OCI-LY1 (cell line): ENCODE data around the gene ATP1A3.

Source experiments
- H2AFZ ChIP-seq: fragments of 200-600 bp; sonication (generic), shearing (Covaris generic); 2 replicates; pipeline ENCODE4 v1.6.0; 2014; ENCODE audit warnings: antibody characterized with exemption, mild to moderate bottlenecking, low read length
- H3F3A ChIP-seq: fragments of 200-600 bp; sonication (generic), shearing (Covaris generic); 2 replicates; pipeline ENCODE4 v1.6.0; 2014; ENCODE audit warnings: mild to moderate bottlenecking, antibody characterized with exemption, low read length, moderate library complexity; ENCODE audit not compliant: insufficient read depth
- H3K27ac ChIP-seq: fragments of 200-600 bp; sonication (generic); 2 replicates; pipeline ENCODE4 v1.5.1; 2014; ENCODE audit warnings: low read length, mixed run types, mild to moderate bottlenecking, low read depth; ENCODE audit not compliant: poor library complexity, severe bottlenecking
- H3K27me3 ChIP-seq: fragments of 200-600 bp; sonication (generic); 2 replicates; pipeline ENCODE4 v1.6.0; 2014; ENCODE audit warnings: antibody characterized with exemption, mild to moderate bottlenecking, low read length, moderate library complexity; ENCODE audit not compliant: insufficient read depth
- H3K36me3 ChIP-seq: fragments of 200-600 bp; sonication (generic); 2 replicates; pipeline ENCODE4 v1.6.1; 2014; ENCODE audit warnings: mild to moderate bottlenecking, antibody characterized with exemption, low read length, moderate library complexity, mixed read lengths; ENCODE audit not compliant: insufficient read depth
- H3K4me1 ChIP-seq: fragments of 200-600 bp; sonication (generic); 2 replicates; pipeline ENCODE4 v1.5.1; 2014; ENCODE audit warnings: mild to moderate bottlenecking, low read length, moderate library complexity; ENCODE audit not compliant: insufficient read depth, severe bottlenecking
- H3K4me2 ChIP-seq: fragments of 200-600 bp; sonication (generic), shearing (Covaris generic); 2 replicates; pipeline ENCODE4 v1.6.1; 2014; ENCODE audit warnings: low read length
- H3K4me3 ChIP-seq: fragments of 200-600 bp; sonication (generic); 2 replicates; pipeline ENCODE4 v1.5.1; 2014; ENCODE audit warnings: low read length, low read depth, mild to moderate bottlenecking, mixed read lengths; ENCODE audit not compliant: poor library complexity, severe bottlenecking
- H3K79me2 ChIP-seq: fragments of 200-600 bp; shearing (Covaris generic); 2 replicates; pipeline ENCODE4 v1.6.1; 2016; ENCODE audit warnings: mixed run types, low read length, mixed read lengths; ENCODE audit not compliant: insufficient read depth
- H3K9ac ChIP-seq: fragments of 200-600 bp; sonication (generic), shearing (Covaris generic); 2 replicates; pipeline ENCODE4 v1.6.1; 2014; ENCODE audit warnings: mild to moderate bottlenecking, low read length, mixed read lengths
- H3K9me2 ChIP-seq: fragments of 200-600 bp; sonication (generic), shearing (Covaris generic); 2 replicates; pipeline ENCODE4 v1.6.1; 2014; ENCODE audit warnings: low read depth, mild to moderate bottlenecking, low read length, mixed read lengths
- H3K9me3 ChIP-seq: fragments of 200-600 bp; shearing (Covaris generic); 2 replicates; pipeline ENCODE4 v1.6.1; 2014; ENCODE audit warnings: low read length, mixed read lengths
- H4K20me1 ChIP-seq: fragments of 200-600 bp; sonication (generic), shearing (Covaris generic); 2 replicates; pipeline ENCODE4 v1.6.0; 2016; ENCODE audit warnings: mild to moderate bottlenecking, low read length; ENCODE audit not compliant: insufficient read depth
- EZH2 ChIP-seq: fragments of 200-600 bp; sonication (generic), shearing (Covaris generic); IDR thresholded peaks from 2 replicates; pipeline ENCODE4 v1.8.0; 2017; ENCODE audit warnings: borderline replicate concordance, mixed run types, mild to moderate bottlenecking, antibody characterized with exemption, low read length, moderate library complexity, mixed read lengths
- TF ChIP-seq, protein P1 (sequence below): fragments of 200-600 bp; sonication (generic), shearing (Covaris generic); IDR thresholded peaks from 2 replicates; pipeline ENCODE4 v1.5.1; 2017; ENCODE audit warnings: mild to moderate bottlenecking, antibody characterized with exemption, low read length, moderate library complexity, mixed read lengths

ATP1A3 gene

GRCh38 chr19:41935760-41936415, 58.1 kb downstream of the ATP1A3 start:
- peaks cover 7% of the 10 kb centered on the region; the same call in 1 of the 2 replicates for H3F3A ChIP-seq

DNA sequence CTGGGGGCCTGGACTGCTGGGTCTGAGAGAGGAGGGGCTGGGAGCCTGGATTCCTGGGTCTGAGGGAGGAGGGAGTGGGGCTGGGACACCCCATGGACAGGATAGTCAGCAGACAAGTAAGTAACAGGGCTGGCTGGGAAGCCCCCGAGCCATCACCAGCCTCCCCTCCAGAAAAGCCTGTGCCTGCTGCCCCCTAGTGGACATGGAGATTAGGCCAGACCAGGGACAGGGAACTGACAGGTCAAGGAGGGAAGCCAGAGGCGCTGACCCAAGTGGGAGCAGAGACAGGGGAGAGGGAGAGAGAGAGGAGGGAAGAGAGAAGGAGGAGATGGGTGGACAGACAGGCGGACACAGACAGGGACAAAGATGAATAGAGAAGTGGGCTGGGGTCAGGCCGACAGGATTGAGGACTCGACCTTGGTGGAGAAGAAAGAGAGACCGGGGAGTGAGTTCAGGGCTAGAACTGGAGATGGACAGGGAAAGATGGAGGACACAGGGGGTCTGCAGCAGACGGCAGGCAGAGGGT, 59.1 kb downstream of the ATP1A3 start:
- Histone ChIP-seq H3K27me3 (peaks cover 13% of the 10 kb centered on the region; the same call in 1 of the 2 replicates), H3K9me3 (no peaks in the 10 kb centered on the region), H3K36me3 (no peaks in the 10 kb centered on the region), H3K4me3 (no peak overlapping the region), H4K20me1 (no peaks in the 10 kb centered on the region), H3F3A (peaks cover 7% of the 10 kb centered on the region; the same call in 1 of the 2 replicates), H3K4me2 (no peak overlapping the region), H3K27ac (no peak overlapping the region), H3K79me2 (no peaks in the 10 kb centered on the region), H3K4me1 (peaks cover 39% of the 10 kb centered on the region), H3K9me2 (no peaks in the 10 kb centered on the region), H2AFZ (no peak overlapping the region), H3K9ac (no peak overlapping the region)
- TF ChIP-seq, protein P1, sequence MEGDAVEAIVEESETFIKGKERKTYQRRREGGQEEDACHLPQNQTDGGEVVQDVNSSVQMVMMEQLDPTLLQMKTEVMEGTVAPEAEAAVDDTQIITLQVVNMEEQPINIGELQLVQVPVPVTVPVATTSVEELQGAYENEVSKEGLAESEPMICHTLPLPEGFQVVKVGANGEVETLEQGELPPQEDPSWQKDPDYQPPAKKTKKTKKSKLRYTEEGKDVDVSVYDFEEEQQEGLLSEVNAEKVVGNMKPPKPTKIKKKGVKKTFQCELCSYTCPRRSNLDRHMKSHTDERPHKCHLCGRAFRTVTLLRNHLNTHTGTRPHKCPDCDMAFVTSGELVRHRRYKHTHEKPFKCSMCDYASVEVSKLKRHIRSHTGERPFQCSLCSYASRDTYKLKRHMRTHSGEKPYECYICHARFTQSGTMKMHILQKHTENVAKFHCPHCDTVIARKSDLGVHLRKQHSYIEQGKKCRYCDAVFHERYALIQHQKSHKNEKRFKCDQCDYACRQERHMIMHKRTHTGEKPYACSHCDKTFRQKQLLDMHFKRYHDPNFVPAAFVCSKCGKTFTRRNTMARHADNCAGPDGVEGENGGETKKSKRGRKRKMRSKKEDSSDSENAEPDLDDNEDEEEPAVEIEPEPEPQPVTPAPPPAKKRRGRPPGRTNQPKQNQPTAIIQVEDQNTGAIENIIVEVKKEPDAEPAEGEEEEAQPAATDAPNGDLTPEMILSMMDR, result peak; percentile 95
- no peak for TF ChIP-seq EZH2

More at GRCh38 chr19:41935760-41936415, 58.1 kb downstream of the ATP1A3 start:
- TF ChIP-seq, protein P1, result no peak
- TF ChIP-seq EZH2, result no peak
- H3K27me3 ChIP-seq, result peaks cover 13% of the 10 kb centered on the region; the same call in 1 of the 2 replicates
- H3K9ac ChIP-seq, result no peak overlapping the region
- H3K79me2 ChIP-seq, result no peaks in the 10 kb centered on the region
- H3K4me3 ChIP-seq, result no peak overlapping the region
- no peak overlapping the region for H3K4me2 ChIP-seq
- H3K36me3 ChIP-seq, result no peaks in the 10 kb centered on the region
- H2AFZ ChIP-seq, result no peak overlapping the region
- peaks cover 41% of the 10 kb centered on the region for H3K4me1 ChIP-seq
- H3K9me2 ChIP-seq, result no peaks in the 10 kb centered on the region
- no peaks in the 10 kb centered on the region for H4K20me1 ChIP-seq
- no peaks in the 10 kb centered on the region for H3K9me3 ChIP-seq
- no peak overlapping the region for H3K27ac ChIP-seq

DNA sequence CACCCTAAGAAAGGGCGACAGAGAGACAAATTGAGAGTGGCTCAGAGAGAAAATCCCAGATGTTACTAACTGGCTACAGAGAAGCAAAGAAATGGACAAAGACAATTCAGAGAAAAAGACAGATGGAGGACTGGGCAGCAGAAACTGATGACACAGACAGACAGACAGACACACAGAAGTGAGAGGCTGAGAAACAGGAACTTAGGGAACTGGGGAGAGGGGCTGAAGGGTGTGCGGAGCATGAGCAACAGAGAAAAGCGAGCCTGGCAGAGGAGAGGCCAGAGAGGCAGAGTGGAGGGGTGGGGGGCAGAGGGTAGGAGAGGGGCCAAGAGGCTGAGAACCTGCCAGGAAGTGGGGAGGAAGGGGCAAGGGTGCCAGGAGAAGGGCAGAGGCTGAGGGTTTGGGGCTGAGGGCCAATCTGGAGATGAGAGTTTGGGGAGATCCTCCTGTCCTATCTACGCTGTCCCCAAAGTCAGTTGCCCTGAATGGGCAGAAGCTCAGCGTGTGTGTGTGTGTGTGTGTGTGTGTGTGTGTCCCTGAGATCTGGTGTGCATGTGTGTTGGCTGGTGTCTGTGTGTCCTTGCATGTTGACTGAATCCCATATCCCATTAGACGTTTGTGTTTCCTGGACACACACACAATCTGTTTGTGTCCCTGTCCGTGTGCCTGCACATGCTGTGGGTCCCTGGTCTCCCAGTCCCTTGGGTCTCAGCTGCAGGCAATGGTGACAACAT, 60.2 kb downstream of the ATP1A3 start:
- Histone ChIP-seq H4K20me1 (no peaks in the 10 kb centered on the region), H3K4me2 (no peak overlapping the region), H3K4me3 (no peak overlapping the region), H3F3A (peaks cover 7% of the 10 kb centered on the region; the same call in 1 of the 2 replicates), H3K9me3 (no peaks in the 10 kb centered on the region), H3K27me3 (peaks cover 13% of the 10 kb centered on the region; the same call in 1 of the 2 replicates), H3K36me3 (no peaks in the 10 kb centered on the region), H3K4me1 (peaks cover 46% of the 10 kb centered on the region), H3K9me2 (no peaks in the 10 kb centered on the region), H3K9ac (no peak overlapping the region), H2AFZ (no peak overlapping the region), H3K79me2 (no peaks in the 10 kb centered on the region), H3K27ac (no peak overlapping the region)
- no peak for TF ChIP-seq EZH2
- TF ChIP-seq, protein P1, result no peak
